NCI-H2107 (cell line): ENCODE data around the gene PTPRJ.
"Not testable (repeated sequence)": the region's sequence is repeated elsewhere in the genome, so short reads cannot be mapped to it uniquely, and the experiment has no call there.

ENCODE experiments used
- DNase-seq: peaks from one replicate; lab custom pipeline; 2025; lab: John Stamatoyannopoulos, UW

Gene PTPRJ

GRCh38 chr11:48164836-48165235 lies 184.5 kb downstream of the PTPRJ start:
- DNase-seq: no peak

DNA sequence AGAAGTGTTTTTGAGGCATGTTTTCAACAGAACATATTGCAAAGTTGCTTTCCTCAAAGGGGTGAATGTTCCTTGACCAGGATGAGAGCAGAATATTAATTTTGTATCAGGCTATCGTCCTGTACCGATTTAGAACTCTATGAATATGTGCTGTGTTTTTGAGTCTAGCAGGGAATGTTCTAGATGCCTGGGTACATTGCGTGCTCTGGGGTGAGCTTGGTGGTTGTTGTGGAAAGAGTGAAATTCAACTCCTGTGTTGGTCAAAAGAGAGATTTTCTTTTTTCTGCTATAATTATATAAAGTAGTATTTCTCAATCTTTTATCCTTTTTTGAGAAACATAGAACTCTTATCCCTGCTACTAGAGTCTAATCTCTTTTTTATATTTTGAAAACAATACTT lies 185.1 kb downstream of the PTPRJ start:
- DNase-seq: no peak

DNA sequence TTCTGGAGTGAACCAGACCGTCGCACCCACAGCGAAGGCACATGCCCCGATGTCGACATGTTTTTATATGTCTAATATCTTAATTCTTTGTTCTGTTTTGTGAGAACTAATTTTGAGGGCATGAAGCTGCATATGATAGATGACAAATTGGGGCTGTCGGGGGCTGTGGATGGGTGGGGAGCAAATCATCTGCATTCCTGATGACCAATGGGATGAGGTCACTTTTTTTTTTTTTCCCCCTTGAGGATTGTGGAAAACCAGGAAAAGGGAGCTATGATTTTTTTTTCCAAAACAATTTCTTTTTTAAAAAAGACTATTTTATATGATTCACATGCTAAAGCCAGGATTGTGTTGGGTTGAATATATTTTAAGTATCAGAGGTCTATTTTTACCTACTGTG lies 187.0 kb downstream of the PTPRJ start:
- DNase-seq: no peak

DNA sequence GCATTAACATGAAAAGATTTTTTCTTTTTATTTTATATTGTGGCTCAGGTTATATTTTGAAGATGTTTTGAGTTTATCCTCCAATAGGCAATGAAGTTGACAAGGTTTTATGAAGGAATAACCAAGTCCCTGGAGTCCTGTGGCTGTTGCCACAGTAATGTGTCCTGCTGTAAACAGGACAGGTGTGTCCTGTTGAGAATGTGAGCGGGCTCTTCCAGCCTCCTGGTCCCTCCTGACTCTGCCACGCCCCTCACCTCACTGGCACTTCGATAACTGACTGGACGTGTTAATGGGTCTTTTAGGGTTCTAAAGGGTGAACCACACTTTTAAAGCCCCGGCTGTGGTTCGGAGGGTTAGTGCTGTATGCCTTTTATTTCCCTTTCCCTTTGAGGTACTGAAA lies 188.5 kb downstream of the PTPRJ start:
- no peak for DNase-seq

- DNase-seq: no peak
These were observed 188.9 kb downstream of the PTPRJ start for GRCh38 chr11:48169259-48169658.

DNA sequence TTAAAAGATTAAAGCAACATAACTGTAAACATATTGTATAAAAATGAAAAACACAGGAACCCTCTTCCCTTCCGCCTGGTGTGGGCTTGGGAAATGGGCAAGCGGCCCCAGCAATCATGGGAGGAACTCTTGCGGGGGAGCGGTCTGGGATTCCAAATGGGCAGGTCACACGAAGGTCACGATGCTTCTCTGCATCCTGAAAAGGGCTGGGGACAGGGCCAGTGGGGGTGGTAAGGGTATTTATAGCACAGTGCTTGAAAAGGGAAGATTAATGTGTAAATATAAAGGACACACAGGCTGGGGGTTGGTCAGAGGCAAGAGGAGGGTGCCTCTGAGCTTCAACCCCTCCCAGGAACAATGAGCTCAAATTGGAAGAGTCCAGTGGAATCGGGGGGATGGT lies 189.4 kb downstream of the PTPRJ start:
- DNase-seq: no peak

DNA sequence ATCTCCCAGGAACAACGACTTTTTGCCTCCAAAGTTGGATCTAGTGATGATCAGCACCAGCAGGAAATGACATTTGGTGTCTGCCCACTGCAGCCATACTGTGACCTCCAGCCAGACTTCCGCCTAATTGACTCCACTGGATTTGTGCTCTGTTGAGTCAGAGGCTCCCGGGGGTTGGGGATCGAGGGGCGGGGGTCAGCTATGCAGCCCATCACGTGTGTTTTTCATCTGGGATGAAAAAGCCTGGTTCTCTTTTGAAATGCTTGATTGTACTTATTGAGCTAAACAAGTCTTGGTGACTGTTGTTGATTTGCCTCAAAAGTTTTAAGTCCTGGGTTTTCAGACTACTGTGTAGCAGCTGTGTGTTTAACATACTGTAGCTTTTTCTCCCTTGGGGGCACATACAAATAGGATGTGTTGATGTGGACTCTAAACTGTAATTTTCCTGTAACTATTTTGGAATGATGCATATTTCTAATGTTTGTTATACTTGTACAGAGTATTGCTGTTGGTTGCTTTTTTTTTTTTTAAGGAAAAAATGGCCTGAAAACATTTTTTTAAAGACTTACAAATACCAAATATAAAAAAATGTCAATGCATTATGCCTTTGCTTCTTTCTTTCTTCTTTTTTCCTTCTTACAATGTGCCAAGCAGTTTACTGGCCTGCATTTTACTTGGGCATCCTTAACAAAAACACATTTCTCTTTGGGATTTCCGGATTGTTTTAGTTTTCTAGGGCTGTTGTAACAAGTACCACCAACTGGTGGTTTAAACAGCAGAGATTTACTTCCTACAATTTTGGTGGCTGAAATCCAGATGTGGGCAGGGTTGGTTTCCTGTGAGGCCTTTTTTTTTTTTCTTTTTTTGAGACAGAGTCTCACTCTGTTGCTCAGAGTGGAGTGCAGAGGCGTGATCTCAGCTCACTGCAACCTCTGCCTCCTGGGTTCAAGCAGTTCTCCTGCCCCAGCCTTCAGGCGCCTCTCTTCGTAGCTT lies 190.2 kb downstream of the PTPRJ start:
- DNase-seq: no peak

GRCh38 chr11:48172818-48173609 lies 192.7 kb downstream of the PTPRJ start:
- DNase-seq: peak; percentile 12

GRCh38 chr11:48177661-48178060 lies 197.3 kb downstream of the PTPRJ start:
- DNase-seq: no peak

GRCh38 chr11:48180627-48181026 lies 200.3 kb downstream of the PTPRJ start:
- DNase-seq: no peak

DNA sequence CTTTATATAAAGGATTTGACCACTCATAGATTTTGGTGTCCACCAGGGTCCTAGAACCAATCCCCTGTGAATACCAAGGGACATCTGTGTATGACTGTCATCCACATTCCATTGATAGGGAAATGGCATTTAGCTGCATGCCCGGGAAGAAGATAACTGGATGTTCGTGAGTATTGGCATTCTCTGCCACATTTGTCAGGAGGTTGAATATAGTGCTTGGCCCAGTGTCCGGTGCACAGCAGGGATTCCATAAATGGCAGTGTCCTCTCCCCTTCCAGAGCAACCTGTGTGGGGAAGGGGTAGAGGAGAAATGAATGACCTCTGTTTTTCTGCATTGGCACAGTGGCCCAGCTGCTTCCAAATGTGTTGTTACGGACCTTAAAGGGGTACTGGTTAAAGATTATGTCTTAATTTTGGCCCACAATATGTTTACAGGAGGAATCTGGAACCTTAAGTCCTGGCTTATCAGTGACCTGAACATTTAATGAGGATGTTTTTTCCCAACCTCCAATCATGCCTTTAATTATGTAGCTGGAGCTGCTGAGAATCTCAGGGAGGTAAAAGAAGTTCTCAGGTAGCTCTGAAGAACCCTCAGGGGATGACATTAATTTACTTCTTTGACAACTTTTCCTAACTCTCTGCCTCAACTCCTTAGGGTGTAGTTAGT lies 202.6 kb downstream of the PTPRJ start:
- no peak for DNase-seq

GRCh38 chr11:48184452-48184851 lies 204.1 kb downstream of the PTPRJ start:
- DNase-seq: no peak

- DNase-seq: not testable (repeated sequence)
These were observed 210.7 kb downstream of the PTPRJ start for GRCh38 chr11:48190906-48191654.

DNA sequence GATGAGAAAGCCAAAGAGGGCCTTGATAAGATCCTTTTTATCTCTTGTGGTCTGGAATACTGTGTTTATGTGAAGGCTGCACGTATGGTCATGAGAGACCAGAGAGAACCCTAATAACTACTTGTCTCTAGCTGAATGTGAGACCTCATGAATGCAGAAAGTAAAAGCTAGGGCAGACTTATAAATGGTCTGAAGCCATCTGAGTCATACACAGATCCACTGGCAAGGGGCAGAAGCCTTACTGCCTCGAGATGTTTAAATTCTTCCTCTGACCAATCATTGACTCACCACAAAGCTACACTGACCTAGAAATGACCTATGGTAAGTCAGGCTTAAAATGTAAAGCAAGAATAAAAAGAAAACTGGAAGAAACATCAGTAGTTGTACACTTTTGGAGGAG lies 213.5 kb downstream of the PTPRJ start:
- DNase-seq: no peak

DNA sequence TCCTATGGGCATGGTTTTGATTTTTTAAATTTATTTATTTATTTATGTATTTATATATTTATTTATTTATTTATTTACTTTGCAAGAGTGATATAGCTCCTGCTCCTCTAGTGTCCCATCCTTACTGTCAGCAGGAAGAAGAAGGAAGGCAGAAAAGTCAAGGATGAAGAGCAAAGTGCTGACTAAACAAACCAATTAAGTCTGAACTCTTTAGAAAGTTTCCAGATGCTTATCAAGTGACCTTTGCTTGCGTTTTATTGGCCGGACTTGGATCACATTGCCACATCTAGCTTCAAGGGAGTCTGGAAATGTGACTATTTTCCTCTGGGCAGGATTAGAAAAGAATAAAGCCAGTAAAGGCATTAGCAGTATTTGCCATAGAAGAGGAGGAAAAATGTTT lies 227.5 kb downstream of the PTPRJ start:
- no peak for DNase-seq

GRCh38 chr11:48210052-48210451 lies 229.7 kb downstream of the PTPRJ start:
- no peak for DNase-seq

DNA sequence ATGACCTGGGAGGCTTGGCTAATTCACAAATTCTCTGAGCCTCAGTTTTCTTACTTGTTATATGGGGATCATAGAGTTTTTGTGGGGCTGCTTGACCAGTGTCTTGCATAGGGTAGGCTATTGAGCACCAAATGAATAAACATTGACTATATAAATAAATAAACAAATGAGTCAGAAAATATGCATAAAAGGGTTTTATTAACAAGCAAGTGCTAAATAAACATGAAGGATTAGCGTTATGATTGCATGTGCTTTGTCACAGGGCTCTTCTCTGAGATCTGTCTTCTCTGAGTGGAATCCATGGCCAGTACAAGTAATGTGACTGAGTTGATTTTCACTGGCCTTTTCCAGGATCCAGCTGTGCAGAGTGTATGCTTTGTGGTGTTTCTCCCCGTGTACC lies 236.2 kb downstream of the PTPRJ start, which contains the start of gene OR4B1:
Gene OR4B1, plus strand, starts transcription at position 301 of the 400 bp plus-strand sequence. Its CDS starts 0 bp downstream, at position 301.
- no peak for DNase-seq
